HG02870 (cell line): ENCODE results near the gene DNAJC5.
"Not testable (repeated sequence)": the region's sequence is repeated elsewhere in the genome, so short reads cannot be mapped to it uniquely, and the experiment has no call there.

Experiments used
- ATAC-seq: cut with Tn5 transposase; IDR thresholded peaks from one replicate; pipeline ENCODE4 v1.9.1; 2021; ENCODE audit warnings: mild to moderate bottlenecking, moderate library complexity; ENCODE audit not compliant: unreplicated experiment

The DNAJC5 gene

DNA sequence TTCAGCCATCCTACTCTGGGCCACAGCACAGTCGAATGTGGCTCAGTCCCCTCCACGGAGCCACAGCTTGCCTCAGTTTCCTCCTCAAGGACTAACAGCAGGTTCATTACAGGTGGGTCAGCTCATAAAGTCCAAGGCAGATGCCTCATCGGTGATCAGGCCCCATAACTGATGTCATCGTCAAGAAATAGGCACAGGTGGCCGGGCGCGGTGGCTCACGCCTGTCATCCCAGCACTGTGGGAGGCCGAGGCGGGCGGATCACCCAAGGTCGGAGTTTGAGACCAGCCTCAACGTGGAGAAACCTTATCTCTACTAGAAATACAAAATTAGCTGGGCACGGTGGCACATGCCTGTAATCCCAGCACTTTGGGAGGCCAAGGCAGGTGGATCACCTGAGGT, 57.8 kb downstream of the DNAJC5 start:
- ATAC-seq = no peak

DNA sequence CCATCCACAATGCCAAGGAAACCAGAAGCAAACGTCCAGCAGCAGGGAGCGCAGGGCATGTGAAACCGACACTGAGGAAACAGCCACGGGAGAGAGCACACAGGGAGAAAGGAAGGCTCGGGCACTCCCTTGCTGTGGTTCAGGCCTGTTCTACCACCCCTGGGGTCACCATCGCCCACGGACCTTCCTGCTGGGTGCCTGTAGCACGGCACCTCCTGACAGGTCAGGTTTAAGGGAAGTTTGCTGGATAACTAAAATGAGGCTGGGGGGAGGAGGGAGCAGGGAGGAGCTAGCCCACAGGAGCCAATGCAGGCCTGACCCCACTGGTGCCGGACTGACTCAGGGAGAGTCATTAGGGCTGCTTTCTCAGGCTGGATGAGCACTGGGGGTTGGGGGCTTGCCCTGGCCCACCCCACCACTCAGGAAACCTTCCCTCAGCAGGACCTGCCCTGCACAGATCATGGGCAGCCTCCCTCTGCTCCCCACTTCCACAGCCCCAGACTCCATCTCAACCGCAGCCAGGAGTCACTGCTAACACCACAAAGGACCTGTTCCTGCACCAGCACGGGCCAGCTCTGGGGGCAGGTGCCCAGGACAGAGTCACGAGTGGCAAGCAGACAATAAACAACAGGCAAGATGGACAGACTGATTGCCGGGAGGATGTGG, 59.0 kb downstream of the DNAJC5 start:
- no peak for ATAC-seq

DNA sequence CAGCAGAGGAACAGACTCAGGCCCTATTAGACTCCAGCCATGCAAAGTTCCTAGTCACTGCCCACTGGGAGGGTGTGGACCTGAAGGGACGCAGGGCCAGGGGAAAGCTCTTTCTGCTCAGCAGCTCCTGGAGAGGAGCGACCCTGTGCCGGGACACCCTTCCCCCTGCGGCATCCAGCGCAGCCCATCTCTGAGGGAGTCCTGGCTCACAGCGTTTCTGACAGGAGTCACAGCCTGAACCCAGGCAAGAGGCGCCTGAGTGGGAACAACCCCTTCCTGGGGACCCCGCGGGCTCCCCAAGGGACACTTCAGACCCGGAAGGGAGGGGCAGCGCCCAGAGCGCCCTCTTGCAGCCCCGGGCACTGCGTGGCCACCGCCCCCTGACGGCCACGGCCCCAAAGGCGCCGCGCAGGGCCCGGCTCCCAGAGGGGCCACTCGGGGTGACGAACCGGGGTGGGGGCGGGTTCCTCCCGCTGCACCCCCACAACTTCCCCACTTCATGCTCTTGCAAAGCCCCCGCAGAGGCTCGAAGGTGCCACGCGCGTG, 60.4 kb downstream of the DNAJC5 start:
- ATAC-seq = no peak

DNA sequence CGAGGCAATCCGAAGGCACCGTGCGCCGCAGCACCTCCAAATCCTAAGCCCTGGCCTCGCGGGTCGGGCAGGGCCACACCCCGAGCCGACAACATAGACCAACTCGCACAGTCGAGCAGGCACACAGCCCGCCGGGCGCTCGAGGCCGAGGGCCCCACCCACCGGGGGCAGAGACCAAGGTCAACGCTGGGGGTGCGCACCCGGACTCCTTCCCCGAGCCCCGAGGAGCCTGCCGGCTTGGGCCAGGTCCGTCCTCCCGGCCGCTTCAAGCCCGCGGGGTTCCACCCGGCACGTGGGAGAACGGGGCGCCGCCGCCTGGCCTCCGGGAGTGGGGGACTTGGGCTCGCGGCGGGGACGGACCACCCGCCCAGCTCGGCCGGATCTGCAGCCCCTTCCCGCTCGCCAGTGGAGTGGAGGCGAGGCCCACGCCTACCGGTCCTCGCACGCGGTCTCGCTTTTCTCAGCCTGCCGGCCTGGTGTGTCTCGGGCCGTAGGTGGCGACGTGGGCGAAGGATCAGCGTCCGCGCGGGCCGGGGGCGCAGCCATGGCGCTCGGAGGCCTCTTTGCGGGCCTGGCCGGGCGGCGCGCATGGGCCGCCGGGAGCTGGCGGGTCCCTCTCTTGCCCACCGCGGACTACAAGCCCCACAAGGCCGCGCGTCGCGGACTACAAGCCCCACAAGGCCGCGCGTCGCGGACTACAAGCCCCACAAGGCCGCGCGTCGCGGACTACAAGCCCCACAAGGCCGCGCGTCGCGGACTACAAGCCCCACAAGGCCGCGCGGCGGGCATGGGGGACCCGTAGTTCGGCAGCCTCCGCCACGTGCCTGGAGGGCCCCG, 61.1 kb downstream of the DNAJC5 start, which contains the start of gene UCKL1:
UCKL1 (minus strand) TSS at position 590 of the 837 bp plus-strand sequence; CDS start at position 546, 44 bp downstream.
- peak; percentile 73 for ATAC-seq

DNA sequence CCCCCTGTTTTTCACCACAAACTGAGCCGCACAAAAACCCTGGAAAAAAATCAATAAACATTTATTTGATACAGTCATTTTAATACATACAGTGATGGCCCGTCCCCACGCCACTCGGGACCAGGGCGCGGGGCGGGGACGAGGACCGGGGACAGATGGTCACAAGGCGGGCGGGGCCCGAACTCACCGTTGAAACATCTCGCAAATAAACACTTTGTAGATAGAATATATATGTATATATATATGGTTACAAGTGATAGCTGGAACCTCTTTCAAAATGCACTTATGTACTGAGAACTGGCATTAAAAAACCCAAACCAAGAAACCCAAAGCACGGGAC, 61.7 kb downstream of the DNAJC5 start:
- ATAC-seq = no peak

DNA sequence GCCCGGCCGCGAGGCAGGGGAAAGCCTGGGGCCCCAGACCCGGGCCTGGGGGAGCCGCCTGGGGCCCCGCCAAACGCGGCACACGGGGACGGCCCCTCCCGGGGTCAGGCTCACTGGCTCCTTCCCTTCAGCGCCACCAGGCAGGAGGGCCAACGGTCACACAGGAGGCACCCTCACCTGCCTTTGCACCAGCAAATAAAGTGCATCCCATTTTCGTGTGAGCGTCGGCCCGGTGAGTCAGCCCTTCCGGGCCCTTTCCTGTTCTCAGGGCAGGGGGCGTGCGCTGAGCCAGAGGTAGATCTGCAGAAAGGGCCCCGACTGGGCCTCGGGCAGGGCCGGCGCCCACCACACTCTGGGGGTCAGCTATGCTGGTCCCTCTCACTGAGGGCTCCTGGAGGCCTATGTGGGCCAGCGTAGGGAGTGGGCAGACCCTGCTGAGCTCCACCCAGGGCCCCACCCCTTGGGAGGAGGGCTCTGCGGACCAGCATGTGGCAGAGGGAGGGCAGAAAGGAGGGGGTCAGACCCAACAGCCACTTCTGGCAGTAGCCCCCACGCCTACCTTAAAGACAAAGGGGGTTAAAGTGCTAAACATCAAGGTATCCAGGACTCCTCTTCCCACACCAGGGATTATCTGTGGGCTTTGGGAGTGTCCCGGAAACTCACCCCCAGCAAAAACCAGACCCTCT, 62.2 kb downstream of the DNAJC5 start:
- peak; percentile 16 for ATAC-seq

DNA sequence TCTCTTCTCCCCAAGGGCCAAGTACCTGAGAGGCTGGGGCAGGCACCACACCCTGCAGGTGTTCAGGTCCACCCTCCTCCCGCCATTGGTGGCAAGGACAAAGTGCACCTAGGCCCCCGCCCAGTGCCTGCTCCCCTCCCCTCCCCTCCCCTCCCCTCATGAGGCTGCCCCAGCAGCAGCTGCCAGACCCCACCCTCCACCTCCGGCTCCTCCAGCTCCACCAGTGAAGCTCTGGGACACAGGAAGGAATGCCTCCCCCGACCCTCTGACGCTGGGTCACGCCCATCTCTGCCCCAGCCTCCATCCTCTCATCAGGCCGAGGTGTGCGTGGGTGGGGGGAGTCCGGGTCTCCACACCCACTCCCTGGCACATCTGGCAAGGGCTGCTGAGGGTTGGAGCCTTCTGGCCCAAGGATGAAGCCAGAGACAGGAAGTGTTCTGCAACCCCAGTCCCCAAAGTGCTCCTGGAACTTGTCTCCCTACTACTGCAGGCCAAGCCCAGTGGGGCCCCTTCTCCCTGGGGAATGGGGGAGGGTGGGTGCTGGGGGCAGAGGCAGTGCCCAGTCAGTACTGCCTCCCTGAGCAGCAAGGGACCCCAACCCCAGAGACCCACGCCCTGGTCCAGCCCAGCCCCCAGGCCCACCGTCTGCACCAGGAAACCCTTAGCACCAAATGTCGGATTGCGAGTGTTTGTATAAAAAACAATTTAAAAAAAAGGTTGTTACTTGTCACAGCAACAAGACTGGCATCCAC, 62.9 kb downstream of the DNAJC5 start:
- ATAC-seq = no peak

DNA sequence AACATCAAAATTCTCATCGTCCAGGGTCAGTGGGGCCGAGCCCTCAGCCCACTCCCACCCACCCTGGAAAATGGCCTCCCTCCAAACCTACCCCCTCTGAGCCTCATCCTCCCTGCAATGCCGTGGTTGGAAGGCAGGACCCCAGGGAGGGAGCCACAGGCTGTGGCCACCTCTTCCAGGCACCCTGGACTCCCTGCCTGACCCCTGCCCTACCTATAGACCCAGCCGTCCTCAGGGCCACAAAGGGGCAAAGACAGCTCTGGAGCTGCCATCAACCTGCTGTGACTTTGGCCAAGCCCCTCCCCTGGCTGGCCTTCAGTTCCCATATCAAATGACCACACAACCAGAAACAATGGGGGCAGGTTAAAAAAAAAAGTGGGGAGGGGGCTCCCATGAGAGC, 63.5 kb downstream of the DNAJC5 start:
- ATAC-seq = no peak

DNA sequence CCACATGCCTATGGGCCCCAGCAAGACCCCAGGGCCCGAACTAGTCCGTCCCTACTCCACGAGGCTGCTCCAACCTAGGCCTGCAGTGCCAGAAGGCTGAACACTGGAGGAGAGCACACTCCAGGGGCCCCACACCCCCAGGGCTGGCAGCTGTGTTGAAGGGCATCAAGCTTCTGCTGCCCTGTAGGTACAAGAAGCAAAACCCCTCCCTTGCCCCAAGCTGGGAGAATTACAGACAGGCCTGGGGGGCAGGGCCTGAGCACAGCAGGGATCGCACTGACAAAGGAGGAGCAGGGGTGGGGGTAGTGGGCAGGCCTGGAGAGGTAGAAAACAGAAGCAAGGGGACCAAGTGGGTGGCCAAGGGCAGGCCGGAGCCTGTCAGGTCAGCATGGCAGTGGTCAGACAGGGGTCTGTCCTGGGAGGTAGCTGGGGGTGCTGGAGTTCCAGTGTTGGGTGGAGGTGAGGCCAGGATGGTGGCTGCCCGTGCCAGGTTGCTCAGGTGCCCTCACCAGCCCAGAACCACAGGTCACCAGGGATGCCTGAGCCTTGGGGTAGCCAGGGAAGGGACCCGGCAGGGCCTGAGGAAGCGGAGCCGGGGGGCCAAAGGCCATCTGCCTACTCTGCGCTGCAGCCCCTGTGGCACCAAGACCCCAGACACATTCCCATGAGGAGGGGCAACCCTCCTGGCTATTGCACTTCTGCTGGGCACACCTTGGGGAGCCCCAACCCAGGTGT, 64.2 kb downstream of the DNAJC5 start:
- ATAC-seq = no peak

DNA sequence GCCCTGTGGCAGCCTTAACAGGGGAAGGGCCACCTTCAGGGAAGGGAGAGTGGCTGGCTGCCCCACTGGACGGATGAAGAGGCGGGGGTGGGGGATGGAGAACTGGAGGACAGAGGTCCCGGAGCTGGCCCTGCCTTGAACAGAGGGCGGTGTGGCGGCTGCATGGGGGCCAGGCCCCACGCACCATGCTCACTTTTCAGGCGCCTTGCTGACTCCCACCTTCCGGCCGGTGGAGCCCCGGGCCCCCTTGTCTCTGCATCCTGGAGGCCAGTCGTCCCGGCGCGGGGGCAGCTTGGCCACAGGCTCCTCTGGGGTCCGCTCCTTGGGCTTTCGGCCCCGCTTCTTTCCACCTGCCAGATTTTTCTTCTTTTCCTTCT, 64.8 kb downstream of the DNAJC5 start:
- ATAC-seq = no peak

DNA sequence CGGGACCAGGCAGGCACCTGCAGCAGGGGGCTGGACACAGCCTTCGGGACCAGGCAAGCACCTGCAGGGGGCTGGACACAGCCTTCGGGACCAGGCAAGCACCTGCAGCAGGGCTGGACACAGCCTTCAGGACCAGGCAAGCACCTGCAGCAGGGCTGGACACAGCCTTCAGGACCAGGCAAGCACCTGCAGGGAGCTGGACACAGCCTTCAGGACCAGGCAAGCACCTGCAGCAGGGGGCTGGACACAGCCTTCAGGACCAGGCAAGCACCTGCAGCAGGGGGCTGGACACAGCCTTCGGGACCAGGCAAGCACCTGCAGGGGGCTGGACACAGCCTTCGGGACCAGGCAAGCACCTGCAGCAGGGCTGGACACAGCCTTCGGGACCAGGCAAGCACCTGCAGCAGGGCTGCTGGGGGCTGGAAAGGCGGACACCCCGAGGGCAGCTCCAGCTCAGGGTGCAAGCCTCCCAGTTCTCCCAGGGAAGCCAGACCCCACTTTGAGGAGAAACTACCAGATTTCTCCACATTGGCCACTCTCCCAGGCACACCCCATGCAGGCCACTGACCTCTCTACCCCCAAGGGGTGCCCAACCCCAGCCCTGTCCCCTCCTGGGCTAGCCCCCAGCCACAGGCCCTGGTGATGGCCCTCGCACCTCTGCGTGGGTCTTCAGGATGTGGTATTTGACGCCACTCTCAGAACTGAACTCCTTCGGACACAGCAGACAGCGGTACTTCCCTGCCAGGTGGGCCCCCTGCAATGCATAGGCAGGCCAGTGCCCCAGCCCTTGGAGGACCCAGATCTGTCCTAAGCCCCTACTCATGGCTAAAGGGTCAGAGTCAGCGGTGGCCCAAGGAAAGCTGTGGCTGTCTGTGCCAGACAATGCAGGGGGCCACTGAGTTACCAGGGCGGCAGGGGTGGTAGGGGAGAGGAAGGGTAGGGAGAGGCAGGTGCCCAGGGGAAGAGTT, 66.0 kb downstream of the DNAJC5 start:
- not testable (repeated sequence) for ATAC-seq

DNA sequence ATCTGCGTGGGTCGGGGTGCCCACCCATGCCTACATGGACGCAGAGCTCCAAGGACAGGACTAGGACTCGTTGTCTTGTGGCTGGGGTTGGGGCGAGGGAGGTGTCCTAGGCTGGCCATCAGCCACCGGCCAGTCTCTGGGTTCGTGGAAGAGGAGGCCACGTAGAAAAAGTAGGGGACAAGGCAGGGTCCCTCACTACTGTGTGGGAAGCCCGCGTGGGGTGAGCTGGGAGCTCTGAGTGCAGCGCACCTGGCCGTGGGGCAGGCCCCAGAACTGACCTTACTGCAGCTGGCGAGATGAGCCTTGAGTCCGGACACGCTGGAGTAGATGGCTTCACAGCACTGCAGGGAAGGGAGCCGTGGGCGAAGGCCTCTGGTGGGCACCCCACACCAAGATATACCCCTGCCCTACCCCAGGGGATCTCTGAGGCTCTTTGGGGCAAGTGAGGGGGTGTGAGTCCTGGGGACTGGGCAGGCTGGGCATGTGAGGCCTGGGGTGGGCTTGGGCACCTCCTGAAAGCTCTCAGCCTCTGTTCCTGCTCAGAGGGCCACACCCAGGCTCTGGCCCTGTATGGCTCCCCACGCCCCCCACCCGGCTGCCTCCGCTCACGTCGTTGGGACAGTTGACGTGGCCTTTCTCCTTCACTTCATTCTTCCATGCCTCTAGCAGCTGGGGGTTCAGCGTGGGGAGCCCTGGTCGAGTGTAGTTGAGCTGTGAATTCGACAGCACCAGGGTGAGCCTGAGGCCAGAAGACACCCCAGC, 66.9 kb downstream of the DNAJC5 start:
- no peak for ATAC-seq

DNA sequence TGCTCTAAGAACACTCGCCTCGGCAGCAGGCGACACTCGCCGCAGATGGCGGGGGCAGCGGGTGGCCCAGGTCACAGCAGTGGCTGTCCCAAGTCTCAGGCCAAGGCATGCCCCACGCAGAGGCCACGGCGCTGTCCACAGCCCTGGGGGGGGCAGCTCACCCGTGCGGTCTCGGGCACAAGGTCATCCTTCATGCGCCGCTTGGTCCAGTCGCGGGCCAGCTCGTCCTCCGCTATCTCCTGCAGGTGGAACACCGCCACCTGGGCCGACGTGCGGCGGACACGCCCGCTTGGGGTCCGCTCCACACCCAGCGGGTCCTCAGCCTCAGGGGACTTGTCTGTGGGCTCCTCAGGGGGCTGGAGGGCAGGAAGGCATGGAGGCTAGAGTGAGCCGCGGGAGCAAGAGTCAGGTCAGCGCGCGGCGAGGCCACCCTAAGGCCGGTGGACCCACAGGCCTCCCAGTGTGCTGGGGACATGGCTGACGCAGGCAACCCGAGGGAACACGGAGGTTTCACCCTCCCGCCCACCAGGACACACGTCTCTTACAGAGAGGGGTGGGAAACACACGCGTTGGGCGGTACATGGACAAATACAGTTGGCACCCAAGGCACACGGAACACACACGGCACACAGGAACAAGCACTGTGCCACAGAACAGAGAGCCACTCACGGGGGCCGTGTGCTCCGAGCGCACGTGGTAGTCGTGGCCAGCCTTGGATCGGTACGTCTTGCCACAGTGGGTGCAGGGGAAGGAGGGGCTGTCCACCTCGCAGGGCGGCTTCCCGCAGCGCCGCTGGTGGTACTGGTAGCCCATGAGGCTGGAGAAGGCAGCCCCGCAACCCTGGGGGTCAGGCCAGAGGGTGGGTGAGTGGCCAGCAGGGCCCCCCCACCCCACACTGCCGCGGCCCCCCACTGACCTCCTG, 67.8 kb downstream of the DNAJC5 start:
- ATAC-seq = no peak

DNA sequence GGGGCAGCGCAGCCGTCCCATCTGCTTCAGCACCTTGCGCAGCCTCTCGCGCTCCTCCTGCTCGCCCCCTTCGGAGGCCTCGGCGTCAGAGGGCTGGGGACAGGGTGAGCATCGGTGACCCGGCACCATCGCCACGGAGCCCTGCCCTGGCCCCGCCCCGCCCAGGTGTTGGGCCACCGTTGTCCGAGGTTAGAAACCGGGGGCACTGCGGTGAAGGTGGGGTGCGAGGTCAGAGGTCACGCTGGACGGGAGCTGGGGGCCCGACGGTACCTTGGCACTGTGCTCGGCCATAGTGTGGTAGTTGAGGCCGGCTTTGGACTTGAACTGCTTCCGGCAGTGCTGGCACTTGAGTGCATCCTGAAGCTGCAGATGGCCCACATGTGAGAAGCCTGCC, 68.4 kb downstream of the DNAJC5 start:
- ATAC-seq = no peak

DNA sequence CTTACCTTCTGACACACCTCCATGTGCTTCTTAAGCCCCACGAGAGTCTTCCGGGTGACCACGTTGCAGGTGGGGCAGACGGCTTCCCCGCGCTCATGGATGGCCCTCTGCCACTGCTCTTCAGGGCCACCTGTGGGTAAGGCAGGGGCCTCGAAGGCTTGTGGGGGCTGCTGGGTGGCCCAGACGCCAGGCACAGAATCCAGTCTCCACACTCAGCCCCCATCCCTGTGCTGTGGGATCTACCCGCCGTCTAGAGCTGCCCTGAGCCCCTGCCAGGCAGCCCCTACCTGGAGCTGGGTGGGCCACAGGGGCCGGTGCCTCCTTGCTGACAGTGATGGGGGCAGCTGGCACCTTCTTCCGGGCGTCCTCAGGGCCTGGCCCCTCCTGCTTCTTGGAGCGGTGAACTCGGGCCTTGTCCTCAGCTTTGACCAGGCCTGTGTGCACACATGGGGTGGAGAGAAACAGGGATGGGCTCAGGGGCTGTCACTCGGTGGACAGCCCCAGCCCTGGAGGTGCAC, 68.9 kb downstream of the DNAJC5 start:
- no peak for ATAC-seq

DNA sequence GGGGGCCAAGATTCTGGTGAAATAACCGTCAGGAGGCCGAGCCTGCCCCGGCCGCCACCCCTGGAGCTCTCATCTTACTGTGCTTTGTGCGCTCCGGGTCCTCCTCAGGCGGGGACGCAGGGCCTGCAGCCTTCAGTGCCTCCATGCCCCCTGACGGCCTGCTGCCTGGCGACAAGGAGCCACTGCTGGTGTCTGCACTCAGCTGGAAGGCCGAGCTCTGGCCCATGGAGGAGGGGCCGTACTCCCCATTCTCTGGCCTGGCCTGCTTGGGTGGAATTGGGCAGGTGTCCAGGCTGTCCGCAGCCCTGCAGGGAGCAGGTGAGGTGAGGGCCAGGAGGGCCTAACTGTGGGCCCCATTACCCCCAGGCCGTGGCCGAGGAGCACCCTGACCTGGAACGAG, 69.5 kb downstream of the DNAJC5 start:
- no peak for ATAC-seq
